GM08714 (cell line): ENCODE measurements around the gene RNF31.

Experiments used
- H3K4me3 ChIP-seq: fragments of 200-500 bp; sonication (Bioruptor generic); 2 replicates; pipeline ENCODE4 v1.5.1; 2014; ENCODE audit warnings: mild to moderate bottlenecking, low read length, inconsistent platforms
- ZNF274 ChIP-seq: IDR thresholded peaks from 2 replicates; pipeline ENCODE4 v1.6.1; 2012; ENCODE audit warnings: mild to moderate bottlenecking, low read depth, low read length

RNF31 gene

GRCh38 chr14:24150993-24151392 lies 3.7 kb downstream of the RNF31 start:
- H3K4me3 ChIP-seq: no peak overlapping the region
- no peak for TF ChIP-seq ZNF274

GRCh38 chr14:24151404-24152080 lies 4.2 kb downstream of the RNF31 start:
- no peak for TF ChIP-seq ZNF274
- H3K4me3 ChIP-seq: no peak overlapping the region

- TF ChIP-seq ZNF274: no peak
- H3K4me3 ChIP-seq: no peak overlapping the region
Observed at GRCh38 chr14:24155100-24155499, 7.8 kb downstream of the RNF31 start.

- no peak for TF ChIP-seq ZNF274
- H3K4me3 ChIP-seq: no peak overlapping the region
Observed at GRCh38 chr14:24156840-24157239, 9.5 kb downstream of the RNF31 start.

- H3K4me3 ChIP-seq: no peak overlapping the region
- TF ChIP-seq ZNF274: no peak
Observed at GRCh38 chr14:24157331-24157730, 10.0 kb downstream of the RNF31 start.

GRCh38 chr14:24159777-24160498 lies 12.6 kb downstream of the RNF31 start:
- no peak for TF ChIP-seq ZNF274
- no peak overlapping the region for H3K4me3 ChIP-seq

- TF ChIP-seq ZNF274: no peak
- no peak overlapping the region; the same call in 1 of the 2 replicates for H3K4me3 ChIP-seq
Observed at GRCh38 chr14:24160499-24160849, 13.2 kb downstream of the RNF31 start.

GRCh38 chr14:24160850-24161804 lies 13.8 kb downstream of the RNF31 start, which contains the start of gene IRF9:
IRF9 (plus strand) TSS chr14:24161265; CDS start chr14:24162145, 880 bp downstream.
- no peak for TF ChIP-seq ZNF274
- H3K4me3 ChIP-seq: peak within 1 kb of the TSS; percentile 89

GRCh38 chr14:24162093-24162492 lies 14.8 kb downstream of the RNF31 start:
- peak overlapping the region; percentile 89 for H3K4me3 ChIP-seq
- TF ChIP-seq ZNF274: no peak

GRCh38 chr14:24164518-24164991 lies 17.3 kb downstream of the RNF31 start:
- H3K4me3 ChIP-seq: no peak overlapping the region
- no peak for TF ChIP-seq ZNF274

GRCh38 chr14:24165785-24166184 lies 18.5 kb downstream of the RNF31 start:
- TF ChIP-seq ZNF274: no peak
- H3K4me3 ChIP-seq: no peak overlapping the region

GRCh38 chr14:24167469-24168114 lies 20.3 kb downstream of the RNF31 start:
- H3K4me3 ChIP-seq: no peak overlapping the region
- TF ChIP-seq ZNF274: no peak

GRCh38 chr14:24171422-24172260 lies 24.3 kb downstream of the RNF31 start, which contains the start of gene REC8:
REC8 (plus strand) TSS chr14:24172080; CDS start chr14:24172553, 473 bp downstream.
- H3K4me3 ChIP-seq: peak within 1 kb of the TSS; percentile 65; the same call in 1 of the 2 replicates
- no peak for TF ChIP-seq ZNF274
